AG04449 (cell line): ENCODE data around the gene RGS14.
"Not testable (repeated sequence)": the region's sequence is repeated elsewhere in the genome, so short reads cannot be mapped to it uniquely, and the experiment has no call there.

Experiments used
- CTCF ChIA-PET: fragments of 350-600 bp; formaldehyde crosslinking; extraction: SDS; loops from one replicate; lab custom pipeline; 2021; ENCODE audit warnings: antibody characterized with exemption; lab: Yijun Ruan, JAX
- POLR2A ChIA-PET: fragments of 400-600, 350-600 bp; formaldehyde crosslinking; extraction: SDS; loops from one replicate; lab custom pipeline; 2020; ENCODE audit warnings: antibody characterized with exemption, inconsistent platforms; lab: Yijun Ruan, JAX
- DNase-seq: peaks from one replicate; pipeline ENCODE4 v3.0.0-alpha.2; 2010; ENCODE audit warnings: low read depth, low spot score
- H3K4me3 ChIP-seq: 2 replicates; pipeline ENCODE4 v1.5.1; 2011; ENCODE audit warnings: low read depth, mild to moderate bottlenecking, control low read depth, low read length
- CTCF ChIP-seq: IDR thresholded peaks from one replicate; pipeline ENCODE4 v1.5.1; 2011; ENCODE audit warnings: mild to moderate bottlenecking, moderate library complexity, low read length, control low read depth, inconsistent platforms; ENCODE audit not compliant: insufficient read depth; ENCODE audit errors: missing control alignments

Gene RGS14

DNA sequence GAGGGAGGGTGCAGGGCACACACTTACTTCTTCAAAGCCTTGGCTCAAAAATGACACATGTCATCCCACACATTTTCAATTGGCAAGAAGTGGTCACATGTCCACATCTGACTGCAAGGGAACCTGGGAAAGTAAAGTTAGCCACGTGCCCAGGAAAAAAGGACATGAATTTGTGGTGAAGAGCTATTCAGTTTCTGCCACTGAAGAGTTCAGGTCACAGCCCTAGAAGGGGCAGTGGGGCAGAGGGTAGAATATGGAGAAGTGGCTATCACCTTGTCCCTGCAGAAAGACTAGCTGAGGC, 1.9 kb upstream of the RGS14 start:
- ChIA-PET CTCF (interaction anchor here (0.9 to 6.9 kb wide), 3 partner anchors 14 to 244 kb away, joined by 3 to 58 read pairs (median 3); no protein-coding TSS in a partner anchor), POLR2A (no interaction called here)
- no peak overlapping the region for H3K4me3 ChIP-seq
- DNase-seq, result no peak
- TF ChIP-seq CTCF, result no peak

DNA sequence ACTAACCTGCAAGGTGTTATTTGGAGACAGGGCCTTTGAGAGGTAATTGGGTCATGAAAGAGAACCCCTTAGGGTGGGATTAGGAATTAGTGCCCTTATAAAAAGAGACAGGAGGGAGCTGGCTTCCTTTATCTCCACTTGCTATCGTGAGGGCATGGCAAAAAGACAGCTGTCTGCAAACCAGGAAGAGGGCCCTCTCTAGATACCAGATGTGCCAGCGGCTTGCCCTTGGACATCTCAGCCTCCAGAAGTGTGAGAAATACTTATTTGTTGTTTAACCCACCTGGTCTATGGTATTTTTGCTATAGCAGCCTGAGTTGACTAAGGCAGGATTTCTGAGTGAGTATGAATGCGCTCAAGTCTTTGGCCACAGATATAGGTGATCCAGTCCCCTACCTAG, 978 bp upstream of the RGS14 start:
- ChIA-PET CTCF (interaction anchor here (0.9 to 6.9 kb wide), 3 partner anchors 13 to 245 kb away, joined by 3 to 58 read pairs (median 3); no protein-coding TSS in a partner anchor), POLR2A (no interaction called here)
- no peak for TF ChIP-seq CTCF
- H3K4me3 ChIP-seq, result no peak overlapping the region
- no peak for DNase-seq

- CTCF ChIA-PET, result no interaction called here
- no peak for DNase-seq
- no peak overlapping the region for H3K4me3 ChIP-seq
- TF ChIP-seq CTCF, result no peak
- POLR2A ChIA-PET, result no interaction called here
Observed at GRCh38 chr5:177357146-177357458, 622 bp upstream of the RGS14 start.

- ChIA-PET POLR2A (no interaction called here), CTCF (interaction anchor here (1.1 kb wide), 2 partner anchors 13 to 49 kb away, joined by 3 to 4 read pairs; no protein-coding TSS in a partner anchor)
- no peak for TF ChIP-seq CTCF
- DNase-seq, result no peak
- no peak overlapping the region for H3K4me3 ChIP-seq
Observed at GRCh38 chr5:177358370-177358819, 671 bp downstream of the RGS14 start.

GRCh38 chr5:177359451-177359851, 1.7 kb downstream of the RGS14 start:
- POLR2A ChIA-PET, result no interaction called here
- no peak overlapping the region for H3K4me3 ChIP-seq
- CTCF ChIA-PET, result interaction anchor here (1.1 to 3.3 kb wide), 3 partner anchors 11 to 50 kb away, joined by 3 to 20 read pairs (median 3); no protein-coding TSS in a partner anchor
- DNase-seq, result no peak
- TF ChIP-seq CTCF, result no peak

GRCh38 chr5:177359860-177360259, 2.1 kb downstream of the RGS14 start:
- POLR2A ChIA-PET, result no interaction called here

GRCh38 chr5:177360740-177361139, 3.0 kb downstream of the RGS14 start:
- POLR2A ChIA-PET, result interaction anchor here (1.3 kb wide), 1 partner anchor 9 kb away, joined by 3 read pairs; the partner anchor contains the start of gene LMAN2
- H3K4me3 ChIP-seq, DNase-seq: not testable (repeated sequence)
- CTCF ChIA-PET, result interaction anchor here (1.2 to 3.3 kb wide), 8 partner anchors 9 to 246 kb away, joined by 3 to 20 read pairs (median 5); partner anchors contain the start of gene LMAN2

More at GRCh38 chr5:177359860-177360259, 2.1 kb downstream of the RGS14 start:
- CTCF ChIA-PET, result interaction anchor here (1.2 to 3.3 kb wide), 3 partner anchors 11 to 44 kb away, joined by 3 to 20 read pairs (median 7); no protein-coding TSS in a partner anchor
- H3K4me3 ChIP-seq, result no peak overlapping the region
- no peak for DNase-seq
- TF ChIP-seq CTCF, result no peak
